ENCODE measurements around the gene NTN1.

- TF ChIP-seq POLR2A (IDR thresholded peaks at IDR 0.05; ENCODE audit: low read depth, low read length) (no peak), TAF1 (IDR thresholded peaks at IDR 0.05; ENCODE audit: low read depth, low read length) (no peak), POLR2AphosphoS5 (IDR thresholded peaks at IDR 0.05; ENCODE audit: low read depth, low read length) (no peak), SPI1 (IDR thresholded peaks at IDR 0.05; ENCODE audit: low read depth, low read length) (no peak), POU2F2 (IDR thresholded peaks at IDR 0.05; ENCODE audit: low read depth, low read length) (no peak), PAX5 (IDR thresholded peaks at IDR 0.05; ENCODE audit: insufficient read depth, low read length, severe bottlenecking) (no peak)
Observed at GRCh38 chr17:9127340-9127739, 106.0 kb downstream of the NTN1 start.
